Measurements from ENCODE around the gene CFAP100.

Gene CFAP100

GRCh38 chr3:126422571-126423091 lies 27.9 kb downstream of the CFAP100 start:
- no peak for DNase-seq (ENCODE audit: low spot score)

DNA sequence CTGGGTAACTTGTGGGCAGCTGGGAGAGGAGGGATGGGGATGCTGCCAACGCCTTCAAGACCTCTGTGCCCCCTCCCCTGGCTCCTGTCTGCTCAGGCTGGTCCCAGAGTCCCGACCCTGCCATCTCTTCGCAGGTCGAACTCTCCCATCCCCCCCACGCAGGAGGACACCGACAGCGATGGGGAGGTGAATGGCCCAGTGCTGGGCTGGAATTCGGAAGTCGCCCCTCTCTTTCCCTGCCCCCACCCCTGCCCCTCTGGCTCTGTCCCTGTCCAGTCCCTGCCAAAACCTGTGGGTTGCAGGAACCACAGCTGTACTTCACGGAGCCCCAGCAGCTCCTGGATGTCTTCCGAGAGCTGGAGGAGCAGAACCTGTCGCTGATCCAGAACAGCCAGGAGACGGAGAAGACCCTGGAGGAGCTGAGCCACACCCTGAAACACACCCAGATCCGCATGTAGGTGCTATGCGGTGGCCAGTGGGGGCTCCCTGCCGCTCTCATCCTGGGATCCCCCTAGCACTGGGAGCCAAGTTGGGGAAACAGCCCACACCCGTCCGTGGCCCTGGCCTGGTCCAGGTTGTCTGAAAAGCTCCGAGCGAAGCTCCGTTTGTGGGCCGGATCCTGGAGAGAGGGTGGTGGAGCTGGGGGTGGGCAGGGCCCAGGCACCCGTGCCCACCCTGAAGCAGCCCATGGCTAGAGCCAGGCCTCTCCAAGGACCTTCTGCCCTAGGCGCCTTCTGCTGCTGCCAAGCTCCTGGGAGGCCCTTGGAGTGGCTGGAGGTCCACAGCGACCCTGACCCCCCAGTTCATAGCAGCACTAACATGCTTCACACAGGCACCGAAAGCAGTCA lies 28.7 kb downstream of the CFAP100 start:
- no peak for DNase-seq (ENCODE audit: low spot score)

DNA sequence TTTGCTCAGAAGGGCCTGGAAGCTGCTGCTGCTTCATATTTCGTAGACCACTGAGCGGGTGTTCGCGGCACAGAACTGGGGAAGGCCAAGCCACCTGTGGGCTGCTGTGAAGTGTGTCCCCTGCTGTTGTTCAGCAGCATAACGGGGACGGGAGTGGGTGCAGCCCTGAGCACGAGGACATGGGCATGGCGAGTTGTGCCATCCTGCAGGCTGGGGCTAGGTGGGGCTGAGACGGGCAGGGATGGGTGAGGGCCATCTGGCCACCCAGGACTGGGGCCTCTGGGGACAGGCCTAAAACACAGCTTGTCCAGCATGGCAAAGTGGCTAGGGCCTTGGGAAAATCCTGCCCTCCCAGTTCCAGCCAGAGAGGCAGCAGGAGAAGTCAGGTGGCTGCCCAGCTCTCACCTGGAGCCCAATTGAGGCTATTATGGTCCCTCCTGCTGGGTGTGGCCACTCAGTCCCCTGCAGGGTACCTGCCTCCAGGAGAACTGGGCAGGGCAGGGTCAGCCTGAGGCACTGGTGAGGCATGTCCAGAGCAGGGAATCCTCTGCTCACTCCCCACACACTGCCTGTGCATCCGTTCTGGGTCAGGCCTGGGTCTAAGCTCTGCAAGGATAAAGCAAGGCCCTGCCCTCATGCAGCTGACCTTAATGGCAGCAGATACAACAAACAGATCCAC lies 29.5 kb downstream of the CFAP100 start:
- DNase-seq (ENCODE audit: low spot score): no peak

GRCh38 chr3:126424751-126425150 lies 30.0 kb downstream of the CFAP100 start:
- DNase-seq (ENCODE audit: low spot score): no peak

DNA sequence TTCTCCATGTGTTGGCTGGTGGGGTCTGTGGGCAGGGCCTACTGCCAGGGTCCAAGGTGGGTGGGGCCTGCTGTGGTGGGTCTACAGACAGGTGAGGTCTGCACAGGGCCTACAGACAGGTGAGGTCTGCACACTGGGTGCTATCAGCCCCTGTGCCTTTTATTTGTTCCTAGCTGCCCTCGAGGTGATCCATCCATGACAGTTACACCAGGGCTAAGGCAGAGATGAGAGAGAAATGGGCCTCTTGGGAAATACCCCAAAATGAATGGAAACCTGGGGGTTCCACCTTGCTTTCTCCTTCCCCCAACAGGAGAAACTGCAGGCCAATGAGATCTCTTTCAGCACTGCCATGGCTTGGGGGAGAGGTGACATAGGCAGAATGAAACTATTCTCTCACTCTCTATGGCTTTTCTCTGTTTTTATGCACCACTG lies 36.4 kb downstream of the CFAP100 start:
- no peak for DNase-seq (ENCODE audit: low spot score)

- DNase-seq (ENCODE audit: low spot score): no peak
These were observed 37.8 kb downstream of the CFAP100 start for GRCh38 chr3:126432361-126433104.

- DNase-seq (ENCODE audit: low spot score): no peak
These were observed 38.4 kb downstream of the CFAP100 start for GRCh38 chr3:126433105-126433430.

DNA sequence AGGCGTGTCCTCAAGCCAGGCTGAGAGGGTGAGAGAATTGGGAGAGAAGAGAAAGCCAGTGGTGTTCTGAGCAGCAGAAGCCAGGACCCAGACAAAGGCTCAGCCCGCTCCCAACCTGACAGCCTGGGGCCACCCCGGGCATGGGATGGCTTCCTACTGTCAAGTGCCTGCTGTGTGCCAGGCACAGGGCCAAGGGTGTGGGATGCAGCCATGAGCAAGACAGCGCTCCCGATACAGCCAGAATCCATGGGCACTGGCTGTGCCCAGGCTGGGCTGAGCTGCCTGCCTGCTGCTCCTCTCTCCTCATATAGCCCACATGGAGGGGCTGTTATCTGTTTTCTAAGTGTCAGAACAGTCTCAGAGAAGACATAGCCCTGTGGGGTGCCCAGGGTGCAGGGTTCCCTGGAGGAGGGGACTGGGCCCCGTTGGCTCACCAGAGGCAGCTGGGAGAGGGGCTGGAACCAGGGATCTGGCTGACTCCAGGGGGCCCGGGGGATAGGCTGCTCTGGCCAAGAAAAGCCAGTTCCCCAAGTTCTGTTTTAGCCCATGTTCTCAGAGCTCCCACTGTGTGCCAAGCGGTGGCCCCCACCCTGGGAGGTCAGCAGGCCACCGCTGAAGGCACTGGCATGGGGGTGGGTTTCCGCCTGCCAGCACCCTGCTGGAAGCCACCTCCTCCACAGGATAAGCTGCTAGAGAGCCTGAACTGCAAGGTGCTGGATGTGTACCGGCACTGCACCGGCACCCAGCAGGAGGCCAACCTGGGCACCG lies 39.0 kb downstream of the CFAP100 start:
- no peak for DNase-seq (ENCODE audit: low spot score)

- DNase-seq (ENCODE audit: low spot score): no peak
These were observed 39.5 kb downstream of the CFAP100 start for GRCh38 chr3:126434264-126434590.

DNA sequence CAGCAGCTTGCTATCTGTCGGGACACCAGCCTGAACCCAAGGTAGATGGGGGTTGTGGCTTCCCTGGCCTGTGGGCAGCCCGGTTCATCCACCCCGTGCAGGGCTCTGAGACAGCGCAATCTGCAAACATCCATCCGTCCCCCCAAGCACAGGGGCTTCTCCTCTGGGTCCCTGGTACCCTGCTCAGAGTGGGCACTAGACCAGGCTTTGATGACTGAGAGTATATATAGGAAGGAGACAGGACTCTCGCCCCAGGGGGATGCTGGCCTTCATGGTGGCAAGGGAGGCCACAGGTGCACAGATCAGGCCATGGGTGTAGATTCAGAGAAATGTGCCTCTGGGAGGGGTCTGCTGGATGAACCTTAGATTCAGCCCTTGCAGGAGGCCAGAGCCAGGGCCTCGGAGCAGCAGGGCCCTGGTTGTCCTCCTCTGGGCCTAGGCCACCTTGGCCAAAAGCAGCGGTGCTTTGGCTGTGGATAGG lies 40.3 kb downstream of the CFAP100 start:
- no peak for DNase-seq (ENCODE audit: low spot score)

DNA sequence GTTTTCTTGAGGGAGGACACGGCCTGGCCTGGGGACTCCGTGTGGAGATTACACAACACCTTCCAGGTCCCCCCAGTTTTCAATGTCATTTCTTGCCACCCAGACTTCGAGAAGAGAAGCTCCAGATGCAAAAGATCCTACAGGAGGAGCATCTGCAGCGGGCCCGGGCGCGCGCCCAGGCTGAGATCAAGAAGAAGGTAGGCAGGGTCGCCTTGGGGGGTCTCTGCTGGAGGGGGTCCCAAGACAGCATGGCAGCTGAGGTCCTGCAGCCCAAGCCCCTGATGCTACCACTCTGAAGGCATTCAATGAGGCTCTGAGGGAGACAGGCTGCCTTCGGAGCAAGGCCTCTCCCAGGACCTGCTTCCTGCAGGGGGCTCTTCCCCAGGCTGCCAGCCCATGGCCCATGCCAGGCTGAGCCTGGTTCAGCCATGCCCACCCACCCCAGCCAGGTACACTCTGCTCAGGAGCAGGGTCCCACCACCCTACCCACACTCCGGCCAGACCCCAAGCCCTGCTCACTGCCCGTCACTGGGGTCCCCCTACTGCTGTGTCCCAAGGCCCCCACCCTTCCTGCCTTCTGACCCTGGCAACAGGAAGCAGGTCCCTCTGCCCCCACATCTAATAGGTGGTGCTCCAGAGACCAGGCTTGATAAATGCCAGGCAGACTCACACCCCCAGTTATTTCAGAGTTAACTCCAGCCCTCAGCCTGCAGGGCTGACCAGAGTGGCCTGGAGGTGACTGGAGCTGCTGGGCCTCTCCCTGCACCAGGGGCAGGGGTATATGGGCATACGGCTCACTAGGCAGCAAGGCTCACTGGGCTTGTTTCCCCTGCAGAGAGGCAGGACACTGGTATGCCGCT lies 41.0 kb downstream of the CFAP100 start:
- DNase-seq (ENCODE audit: low spot score): no peak

DNA sequence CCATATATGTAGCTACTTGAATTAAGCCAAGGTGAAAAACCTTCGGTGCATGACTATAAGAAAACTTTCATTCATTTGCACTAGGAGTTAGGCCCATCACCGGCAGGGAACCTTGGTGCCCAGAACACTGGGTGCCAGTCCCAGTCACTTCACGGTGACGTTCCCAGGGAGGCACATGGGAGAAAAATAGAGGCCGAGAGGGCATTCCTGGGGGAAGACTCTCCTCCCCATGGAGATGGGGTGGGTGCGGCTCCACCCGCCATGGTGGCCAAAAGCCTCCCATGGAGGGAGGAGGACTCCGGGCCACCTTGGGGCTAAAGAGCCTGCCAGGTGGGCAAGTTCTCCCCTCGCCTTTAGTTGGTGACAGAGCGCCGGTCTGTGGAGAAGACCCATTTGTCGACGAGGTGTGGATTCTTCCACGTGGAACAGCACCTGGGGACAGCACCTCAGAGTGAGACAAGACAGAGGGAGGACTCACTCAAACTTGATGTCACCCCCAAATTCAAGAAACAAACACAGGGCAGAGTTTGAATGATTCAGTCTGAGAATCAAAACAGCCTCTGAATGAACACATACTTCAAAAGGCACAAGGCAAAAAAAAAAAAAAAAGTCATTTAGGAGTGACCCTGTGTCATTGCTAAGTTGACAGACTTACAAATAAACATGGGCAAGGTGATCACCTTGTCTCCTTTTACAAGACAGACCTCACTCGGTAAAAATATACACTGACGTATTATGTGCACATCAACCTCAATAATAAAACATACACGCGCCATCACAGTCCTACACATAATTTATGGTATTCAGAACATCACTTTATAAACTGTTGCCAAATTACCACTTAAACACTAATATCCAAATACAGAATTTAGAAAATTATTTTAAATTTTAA lies 42.4 kb downstream of the CFAP100 start:
- no peak for DNase-seq (ENCODE audit: low spot score)

DNA sequence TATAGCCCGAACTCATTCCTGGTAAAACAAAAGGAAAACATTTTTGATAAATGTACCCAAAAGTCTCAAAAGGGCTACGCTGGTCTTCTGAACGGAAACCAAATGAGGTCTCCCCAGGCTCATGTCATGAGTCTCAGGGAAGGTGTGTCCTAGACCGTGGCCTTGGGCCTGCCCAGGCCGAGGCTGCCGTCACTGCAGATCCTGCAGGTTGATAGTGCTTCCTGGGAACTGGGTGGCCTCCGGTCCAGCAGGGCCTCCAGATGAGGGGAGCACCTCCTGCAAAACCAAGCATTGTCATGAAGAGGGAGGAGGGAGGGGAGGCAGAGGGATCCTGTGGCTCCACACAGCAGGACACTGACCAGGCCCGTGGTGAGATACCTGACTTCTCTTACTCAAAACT lies 43.5 kb downstream of the CFAP100 start:
- DNase-seq (ENCODE audit: low spot score): no peak

GRCh38 chr3:126438746-126439145 lies 44.0 kb downstream of the CFAP100 start:
- DNase-seq (ENCODE audit: low spot score): no peak

DNA sequence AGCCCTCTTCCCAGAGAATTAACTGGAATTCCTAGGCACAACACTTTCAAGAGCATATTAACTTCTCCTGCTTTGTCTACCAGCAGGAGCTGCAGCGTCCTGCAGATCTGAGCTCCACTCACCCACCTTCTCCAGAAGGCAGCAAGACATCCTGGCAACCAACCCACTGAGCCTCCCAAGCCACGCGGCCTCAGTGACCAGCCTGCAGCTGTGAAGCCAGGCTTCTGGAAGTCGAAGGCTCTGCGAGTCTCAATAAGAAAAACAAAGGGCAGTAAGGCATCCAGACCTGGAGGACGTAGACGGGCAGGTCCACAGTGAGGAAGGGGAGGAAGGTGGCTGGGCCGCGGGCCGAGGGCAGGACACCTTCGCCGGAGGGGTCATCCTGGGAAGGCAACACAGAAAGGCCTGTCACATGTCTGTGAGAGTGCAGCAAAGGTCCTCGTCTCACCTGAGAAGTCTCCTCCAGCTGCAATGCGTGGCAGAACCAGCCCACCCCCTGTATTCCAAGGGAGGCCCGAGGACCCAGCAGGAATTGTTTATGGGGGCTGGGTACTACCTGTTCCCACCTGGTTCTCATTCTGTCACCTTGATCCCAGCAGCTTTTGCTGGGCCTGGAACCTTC lies 44.7 kb downstream of the CFAP100 start:
- no peak for DNase-seq (ENCODE audit: low spot score)

DNA sequence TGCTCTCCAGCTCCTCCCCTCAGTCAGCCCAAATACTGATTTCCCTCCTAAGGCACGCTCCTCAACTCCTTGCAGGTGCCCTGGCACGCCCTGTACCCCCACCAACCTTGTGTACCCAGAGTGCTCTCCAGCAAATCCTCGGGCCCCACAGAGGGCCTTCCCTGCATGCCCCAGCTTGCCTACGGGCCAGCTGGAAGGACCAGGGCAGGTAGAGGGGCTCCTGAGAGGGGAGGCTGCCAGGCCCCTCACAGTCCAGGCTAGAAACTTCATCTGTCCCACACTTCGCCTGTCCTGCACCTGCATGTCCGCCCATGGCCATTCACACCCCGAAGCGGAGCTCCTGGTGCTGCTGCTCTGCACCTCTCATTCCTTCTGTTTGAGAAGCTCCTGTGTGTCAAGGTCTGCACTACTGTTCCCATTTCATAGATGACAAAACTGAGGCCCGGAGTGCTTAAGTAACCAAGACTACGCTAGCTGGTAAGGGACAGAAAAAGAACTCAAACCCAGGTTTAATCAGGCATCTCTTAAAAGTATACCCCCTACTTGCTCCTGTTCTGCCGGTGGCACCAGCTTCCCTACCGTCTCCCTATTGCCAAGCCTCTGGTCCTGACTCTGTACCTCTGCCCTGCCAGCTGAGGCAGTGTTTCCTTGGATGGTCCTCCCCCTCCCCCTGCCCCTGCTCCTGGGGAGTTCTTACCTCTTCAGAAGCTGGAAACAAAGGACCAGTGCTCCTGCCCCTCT lies 45.4 kb downstream of the CFAP100 start:
- DNase-seq (ENCODE audit: low spot score): no peak

DNA sequence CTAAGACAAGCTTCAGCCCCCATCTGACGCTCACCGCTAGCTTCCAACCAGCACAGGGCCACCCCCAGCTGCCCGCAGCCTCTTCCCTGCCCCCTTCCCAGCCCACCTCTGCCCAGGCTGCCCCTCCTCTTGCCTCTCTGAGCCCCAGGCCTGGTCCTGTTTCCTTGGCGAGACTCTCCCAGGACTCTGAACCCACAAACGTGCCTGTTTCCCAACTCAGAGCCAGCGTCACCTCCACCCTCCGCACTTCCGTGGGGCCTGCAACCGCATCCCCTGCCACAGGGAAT lies 45.9 kb downstream of the CFAP100 start:
- DNase-seq (ENCODE audit: low spot score): no peak

DNA sequence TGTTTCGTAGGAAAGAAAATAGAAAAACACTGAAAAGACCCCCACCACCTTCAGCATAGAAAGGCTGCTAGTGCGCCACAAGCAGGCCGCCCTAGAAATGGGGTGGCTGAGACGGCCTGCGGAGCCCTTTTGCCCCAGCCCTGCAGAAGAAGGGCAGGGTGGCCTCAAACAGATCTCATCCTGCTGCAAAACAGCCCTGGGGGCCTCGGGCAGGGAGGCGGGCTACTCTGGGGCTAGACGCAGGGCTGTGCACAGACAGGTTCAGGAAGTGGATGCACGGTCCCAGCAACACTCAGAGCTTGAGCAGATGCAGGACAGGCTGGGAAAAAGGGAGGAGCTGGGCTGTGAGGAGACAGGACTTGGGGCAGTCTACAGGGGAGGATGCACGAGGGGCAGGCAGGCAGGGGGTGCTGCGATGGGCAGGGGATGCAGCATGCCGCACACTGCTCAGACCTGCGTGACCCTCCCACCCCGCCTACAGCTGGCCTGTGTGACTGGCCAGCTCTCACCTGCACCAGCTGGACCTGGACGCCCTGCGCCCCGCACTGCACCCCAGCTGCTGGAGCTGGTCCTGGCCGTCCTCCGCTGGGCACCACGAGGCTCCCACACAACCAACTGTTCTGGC lies 46.7 kb downstream of the CFAP100 start:
- no peak for DNase-seq (ENCODE audit: low spot score)

Data from CD4-positive, alpha-beta T cell treated with Interleukin-15 for 4 hours (primary cell).